ENCODE data around the gene PDE5A. TPM values are rescaled to one million over a fixed set of nuclear protein-coding genes. Genes with fewer than 3 reads are reported as not detected.

PDE5A gene
- total RNA-seq, 4 donors from 2014 or later: 5.7 to 12.2 (median 11.8) TPM

DNA sequence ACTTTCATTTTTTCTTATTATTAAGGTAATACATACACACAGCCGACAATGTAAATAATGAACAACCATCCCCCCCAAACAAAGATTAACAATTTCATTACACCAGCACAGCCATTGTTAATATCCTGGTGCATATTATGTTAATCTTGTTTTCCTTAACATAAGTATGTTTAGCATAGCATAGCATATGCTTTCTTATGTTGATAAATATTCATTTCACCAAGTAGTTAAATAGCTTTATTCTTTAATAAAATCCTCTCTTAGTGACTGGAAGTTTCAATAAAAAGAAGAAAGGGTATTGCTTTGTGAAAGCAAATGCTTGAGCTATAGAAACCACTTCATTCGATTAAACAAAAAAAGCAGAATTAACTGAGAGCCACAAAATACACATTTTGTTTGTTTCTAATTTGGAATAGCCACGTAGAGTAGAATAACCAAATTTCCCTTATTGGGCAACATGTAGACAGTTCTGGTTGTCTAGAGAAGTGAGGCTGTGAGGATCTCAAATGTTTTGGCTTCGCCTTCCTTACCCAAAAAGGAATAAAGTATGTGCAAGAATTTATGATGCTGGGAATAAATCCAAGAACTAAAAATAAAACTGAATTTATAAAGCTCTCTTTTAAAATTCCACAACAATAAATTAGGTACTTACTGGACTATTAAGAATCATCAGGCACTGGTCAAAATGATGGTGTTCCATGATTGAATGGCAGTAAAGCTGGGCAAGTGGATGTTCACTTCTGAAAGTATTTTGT lies 118.0 kb downstream of the PDE5A start:
- intact Hi-C loops (cut with DNase I; ENCODE audit: low total_unique reads): no loop called here
- TF ChIP-seq CTCF (IDR thresholded peaks at IDR 0.05) (no peak), POLR2A (IDR thresholded peaks at IDR 0.05) (no peak)
- no peak overlapping the region for H3K4me3 ChIP-seq (ENCODE audit: low read depth, poor library complexity, severe bottlenecking)
- DNase-seq (ENCODE audit: low spot score in 2 of 2): no peak
- WGBS, 2 donors: 68 to 72% methylated on average over 4 of the region's 4 CpGs

- intact Hi-C loops (cut with DNase I; ENCODE audit: low total_unique reads): no loop called here
- no peak for DNase-seq (ENCODE audit: low spot score in 2 of 2)
- TF ChIP-seq POLR2A (IDR thresholded peaks at IDR 0.05) (no peak), CTCF (IDR thresholded peaks at IDR 0.05) (no peak)
- H3K4me3 ChIP-seq (ENCODE audit: low read depth, poor library complexity, severe bottlenecking): no peak overlapping the region
- 62 to 64% methylated on average over 1 of the region's 1 CpG for WGBS, 2 donors
These were observed 120.3 kb downstream of the PDE5A start for GRCh38 chr4:119508281-119508680.

DNA sequence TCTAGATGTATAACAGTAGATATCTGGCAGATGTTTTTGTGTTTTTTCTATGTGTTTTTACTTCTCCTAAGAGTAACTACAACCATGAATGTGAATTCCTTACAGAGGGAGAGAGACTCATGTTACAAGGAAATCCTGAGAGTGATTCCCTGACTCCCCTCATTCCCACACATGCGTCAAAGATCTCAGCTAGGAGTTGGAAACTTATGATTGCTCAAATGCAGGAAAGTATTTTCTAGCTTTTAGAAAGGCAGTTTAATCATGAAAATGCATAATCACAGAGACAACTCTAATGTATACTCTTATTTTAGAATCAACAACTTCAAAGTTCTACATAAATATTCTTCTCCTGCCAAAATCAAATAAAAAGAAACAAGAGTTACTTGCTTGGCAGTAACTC lies 121.8 kb downstream of the PDE5A start:
- WGBS, 2 donors: 88% methylated on average over 1 of the region's 1 CpG

GRCh38 chr4:119504616-119505015 lies 124.0 kb downstream of the PDE5A start:
- no peak for DNase-seq (ENCODE audit: low spot score in 2 of 2)
- no peak overlapping the region for H3K4me3 ChIP-seq (ENCODE audit: low read depth, poor library complexity, severe bottlenecking)
- intact Hi-C loops (cut with DNase I; ENCODE audit: low total_unique reads): no loop called here
- TF ChIP-seq CTCF (IDR thresholded peaks at IDR 0.05) (no peak), POLR2A (IDR thresholded peaks at IDR 0.05) (no peak)
- WGBS, 2 donors: 96 to 98% methylated on average over 1 of the region's 1 CpG

More for the DNA sequence above, 121.8 kb downstream of the PDE5A start:
- H3K4me3 ChIP-seq (ENCODE audit: low read depth, poor library complexity, severe bottlenecking): no peak overlapping the region
- no peak for DNase-seq (ENCODE audit: low spot score in 2 of 2)
- intact Hi-C loops (cut with DNase I; ENCODE audit: low total_unique reads): no loop called here
- TF ChIP-seq POLR2A (IDR thresholded peaks at IDR 0.05) (no peak), CTCF (IDR thresholded peaks at IDR 0.05) (no peak)

- WGBS, 2 donors: 88 to 96% methylated on average over 2 of the region's 2 CpGs
- TF ChIP-seq CTCF (IDR thresholded peaks at IDR 0.05) (no peak), POLR2A (IDR thresholded peaks at IDR 0.05) (no peak)
These were observed 126.9 kb downstream of the PDE5A start for GRCh38 chr4:119501740-119502139.

DNA sequence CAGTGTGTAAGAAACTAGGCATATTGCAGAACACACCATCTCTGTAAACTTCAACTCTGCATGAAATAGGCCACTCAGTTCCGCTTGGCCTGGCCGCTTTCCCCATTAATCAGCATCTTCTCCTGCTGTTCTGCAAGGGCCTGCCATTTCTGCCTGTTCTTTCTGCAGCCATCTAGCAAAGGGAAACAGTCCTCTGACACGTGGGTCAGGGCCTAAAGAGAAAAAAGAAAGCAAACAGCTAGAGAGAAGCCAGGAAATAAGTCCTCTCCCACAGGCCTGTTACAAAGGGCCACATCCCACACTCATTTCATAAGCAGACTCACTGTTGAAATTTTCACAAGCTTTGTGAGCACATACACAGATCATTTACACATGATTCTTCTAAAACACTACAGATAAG lies 130.1 kb downstream of the PDE5A start:
- intact Hi-C loops (cut with DNase I; ENCODE audit: low total_unique reads): no loop called here
- H3K4me3 ChIP-seq (ENCODE audit: low read depth, poor library complexity, severe bottlenecking): no peak overlapping the region
- 71 to 83% methylated on average over 3 of the region's 3 CpGs for WGBS, 2 donors
- DNase-seq (ENCODE audit: low spot score in 2 of 2): no peak
- TF ChIP-seq CTCF (IDR thresholded peaks at IDR 0.05) (no peak), POLR2A (IDR thresholded peaks at IDR 0.05) (no peak)

More at GRCh38 chr4:119501740-119502139, 126.9 kb downstream of the PDE5A start:
- DNase-seq (ENCODE audit: low spot score in 2 of 2): no peak
- intact Hi-C loops (cut with DNase I; ENCODE audit: low total_unique reads): no loop called here
- no peak overlapping the region for H3K4me3 ChIP-seq (ENCODE audit: low read depth, poor library complexity, severe bottlenecking)

Measured in lower leg skin (tissue), 4 donors.